ENCODE measurements around the gene ANKRD37. TPM values are rescaled to one million over a fixed set of nuclear protein-coding genes. Genes with fewer than 3 reads are reported as not detected.

The ANKRD37 gene
- total and polyA plus RNA-seq, 9 of the 15 experiments (the other 6 are each of a cell fraction or from before 2014, with no cell fraction given): 1.3 to 53.7 (median 3.6) TPM

DNA sequence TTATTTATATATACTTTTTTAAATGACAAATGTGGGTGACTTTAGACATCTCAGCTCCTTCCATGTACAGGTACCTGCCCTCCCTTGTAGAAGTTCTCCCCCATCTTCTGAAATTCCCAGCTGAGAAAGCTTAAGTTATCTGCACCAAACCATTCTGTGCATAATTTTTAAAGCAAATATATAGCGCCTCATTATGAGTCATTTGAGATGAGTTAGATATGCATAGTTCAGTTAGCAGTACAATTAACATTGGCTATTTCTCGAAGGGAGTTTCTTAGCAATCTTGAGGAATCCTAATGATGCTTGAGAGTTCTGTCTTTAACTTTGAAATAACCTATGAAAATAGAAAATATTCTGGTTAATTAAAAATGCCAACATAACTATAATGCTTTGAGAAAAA is 48.6 kb downstream of the ANKRD37 start:
- H3K27me3 ChIP-seq (ENCODE audit: control insufficient read depth in 2 of 2, insufficient read depth in 2 of 2, low read length in 2 of 2): peaks cover 0 to 2% of the 10 kb centered on the region in 2 experiments; a peak in 2 of 5 replicates
- H3K4me1 ChIP-seq (replicated peaks in 1 of 2; ENCODE audit: control insufficient read depth in 2 of 2, insufficient read depth in 2 of 2, low read length in 2 of 2): no peaks in the 10 kb centered on the region
- no peaks in the 10 kb centered on the region for H3K36me3 ChIP-seq (ENCODE audit: control insufficient read depth, insufficient read depth, low read length)
- no peak overlapping the region for H3K4me2 ChIP-seq (ENCODE audit: insufficient read depth, low read length)
- no peaks in the 10 kb centered on the region for H3K9me1 ChIP-seq (ENCODE audit: control insufficient read depth, insufficient read depth, low read length)
- 3% methylated on average over 2 of the region's 2 CpGs for WGBS (ENCODE audit: insufficient coverage, low coverage, missing lambda C conversion rate)
- no peaks in the 10 kb centered on the region for H4K20me1 ChIP-seq (replicated peaks; ENCODE audit: control insufficient read depth, insufficient read depth, low read length)
- no peak overlapping the region for H3K4me3 ChIP-seq
- H3K27ac ChIP-seq (ENCODE audit: extremely low read depth, low read depth, low read length): no peak overlapping the region
- intact Hi-C loops (cut with micrococcal nuclease): no loop called here
- peak; percentile 26; the same call in 1 of the 3 replicates for ATAC-seq
- no TSS peak for BruUV-seq (replicated peaks)
- H2AFZ ChIP-seq (ENCODE audit: low read depth, low read length): no peak overlapping the region
- peak; percentile 49 for FAIRE-seq
- H3K79me2 ChIP-seq (ENCODE audit: control insufficient read depth, insufficient read depth, low read length): no peaks in the 10 kb centered on the region
- no peak for DNase-seq (ENCODE audit: extremely low read depth in 1 of 4, low spot score in 3 of 4)
- in situ Hi-C loops (cut with MboI): no loop called here
- H3K9ac ChIP-seq (ENCODE audit: insufficient read depth in 1 of 2, low read depth in 2 of 2, low read length in 2 of 2): no peak overlapping the region
- ChIA-PET POLR2A (no interaction called here), CTCF (ENCODE audit: low intra/inter-chr PET ratio) (no interaction called here)
- TF ChIP-seq EP300 (IDR thresholded peaks at IDR 0.05; ENCODE audit: low read length): no peak
- peak; percentile 48; the same call in 1 of the 2 replicates for TF ChIP-seq JUND (IDR thresholded peaks at IDR 0.05; ENCODE audit: borderline replicate concordance, low read depth, low read length)
- TF ChIP-seq JUND (tag; IDR thresholded peaks at IDR 0.05; ENCODE audit: borderline replicate concordance, low read depth, low read length): no peak; the same call in 2 of the 3 replicates
- TF ChIP-seq SUPT5H (IDR thresholded peaks at IDR 0.05): no peak
- TF ChIP-seq, protein P1, sequence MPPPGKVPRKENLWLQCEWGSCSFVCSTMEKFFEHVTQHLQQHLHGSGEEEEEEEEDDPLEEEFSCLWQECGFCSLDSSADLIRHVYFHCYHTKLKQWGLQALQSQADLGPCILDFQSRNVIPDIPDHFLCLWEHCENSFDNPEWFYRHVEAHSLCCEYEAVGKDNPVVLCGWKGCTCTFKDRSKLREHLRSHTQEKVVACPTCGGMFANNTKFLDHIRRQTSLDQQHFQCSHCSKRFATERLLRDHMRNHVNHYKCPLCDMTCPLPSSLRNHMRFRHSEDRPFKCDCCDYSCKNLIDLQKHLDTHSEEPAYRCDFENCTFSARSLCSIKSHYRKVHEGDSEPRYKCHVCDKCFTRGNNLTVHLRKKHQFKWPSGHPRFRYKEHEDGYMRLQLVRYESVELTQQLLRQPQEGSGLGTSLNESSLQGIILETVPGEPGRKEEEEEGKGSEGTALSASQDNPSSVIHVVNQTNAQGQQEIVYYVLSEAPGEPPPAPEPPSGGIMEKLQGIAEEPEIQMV (tag; conservative IDR thresholded peaks at IDR 0.05; ENCODE audit: low read depth): no peak
- TF ChIP-seq ZFP36 (IDR thresholded peaks at IDR 0.05; ENCODE audit: low read depth, low read length, partially characterized antibody): no peak
- TF ChIP-seq CBFA2T3 (IDR thresholded peaks at IDR 0.05): peak; percentile 28; the same call in 1 of the 2 replicates
- no peak for TF ChIP-seq NFATC3 (IDR thresholded peaks at IDR 0.05)
- TF ChIP-seq ZC3H11A (IDR thresholded peaks at IDR 0.05; ENCODE audit: low read depth, low read length): no peak
- TF ChIP-seq PTRF (tag; IDR thresholded peaks at IDR 0.05): no peak
- peak; percentile 73 for TF ChIP-seq FOSL1 (tag; conservative IDR thresholded peaks at IDR 0.05)
- TF ChIP-seq, protein P2, sequence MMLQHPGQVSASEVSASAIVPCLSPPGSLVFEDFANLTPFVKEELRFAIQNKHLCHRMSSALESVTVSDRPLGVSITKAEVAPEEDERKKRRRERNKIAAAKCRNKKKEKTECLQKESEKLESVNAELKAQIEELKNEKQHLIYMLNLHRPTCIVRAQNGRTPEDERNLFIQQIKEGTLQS (IDR thresholded peaks at IDR 0.05): peak; percentile 41; the same call in 1 of the 2 replicates
- TF ChIP-seq, protein P2 (CRISPR knock-in tag; conservative IDR thresholded peaks at IDR 0.05): no peak
- TF ChIP-seq, protein P3, sequence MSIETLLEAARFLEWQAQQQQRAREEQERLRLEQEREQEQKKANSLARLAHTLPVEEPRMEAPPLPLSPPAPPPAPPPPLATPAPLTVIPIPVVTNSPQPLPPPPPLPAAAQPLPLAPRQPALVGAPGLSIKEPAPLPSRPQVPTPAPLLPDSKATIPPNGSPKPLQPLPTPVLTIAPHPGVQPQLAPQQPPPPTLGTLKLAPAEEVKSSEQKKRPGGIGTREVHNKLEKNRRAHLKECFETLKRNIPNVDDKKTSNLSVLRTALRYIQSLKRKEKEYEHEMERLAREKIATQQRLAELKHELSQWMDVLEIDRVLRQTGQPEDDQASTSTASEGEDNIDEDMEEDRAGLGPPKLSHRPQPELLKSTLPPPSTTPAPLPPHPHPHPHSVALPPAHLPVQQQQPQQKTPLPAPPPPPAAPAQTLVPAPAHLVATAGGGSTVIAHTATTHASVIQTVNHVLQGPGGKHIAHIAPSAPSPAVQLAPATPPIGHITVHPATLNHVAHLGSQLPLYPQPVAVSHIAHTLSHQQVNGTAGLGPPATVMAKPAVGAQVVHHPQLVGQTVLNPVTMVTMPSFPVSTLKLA (conservative IDR thresholded peaks at IDR 0.05): no peak
- TF ChIP-seq, protein P4, sequence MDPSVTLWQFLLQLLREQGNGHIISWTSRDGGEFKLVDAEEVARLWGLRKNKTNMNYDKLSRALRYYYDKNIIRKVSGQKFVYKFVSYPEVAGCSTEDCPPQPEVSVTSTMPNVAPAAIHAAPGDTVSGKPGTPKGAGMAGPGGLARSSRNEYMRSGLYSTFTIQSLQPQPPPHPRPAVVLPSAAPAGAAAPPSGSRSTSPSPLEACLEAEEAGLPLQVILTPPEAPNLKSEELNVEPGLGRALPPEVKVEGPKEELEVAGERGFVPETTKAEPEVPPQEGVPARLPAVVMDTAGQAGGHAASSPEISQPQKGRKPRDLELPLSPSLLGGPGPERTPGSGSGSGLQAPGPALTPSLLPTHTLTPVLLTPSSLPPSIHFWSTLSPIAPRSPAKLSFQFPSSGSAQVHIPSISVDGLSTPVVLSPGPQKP (CRISPR knock-in tag; IDR thresholded peaks at IDR 0.05): no peak
- TF ChIP-seq ZNF253 (CRISPR knock-in tag; conservative IDR thresholded peaks at IDR 0.05): no peak
- TF ChIP-seq ARID1B (IDR thresholded peaks at IDR 0.05): 0 out of 2 replicates have a peak, but pooled peaks have one; percentile 19
- H3K9me3 ChIP-seq (replicated peaks; ENCODE audit: control insufficient read depth, insufficient read depth, low read depth, low read length): no peaks in the 10 kb centered on the region

All from K562 (cell line).